WI38 (cell line): ENCODE results near the gene MYO3A.

ENCODE experiments used
- H3K4me3 ChIP-seq: 2 replicates; pipeline ENCODE4 v1.5.1; 2011; ENCODE audit warnings: low read depth, mild to moderate bottlenecking, control low read depth, low read length
- CTCF ChIP-seq: IDR thresholded peaks from 2 replicates; pipeline ENCODE4 v1.5.1; 2012; ENCODE audit warnings: low read depth, mild to moderate bottlenecking, control low read depth, low read length

Gene MYO3A

GRCh38 chr10:26213157-26213800 is 279.2 kb downstream of the MYO3A start:
- no peak overlapping the region for H3K4me3 ChIP-seq
- no peak for TF ChIP-seq CTCF

- TF ChIP-seq CTCF, result no peak
- H3K4me3 ChIP-seq, result no peak overlapping the region
These were observed 280.0 kb downstream of the MYO3A start for GRCh38 chr10:26214004-26214403.

- TF ChIP-seq CTCF, result no peak
- no peak overlapping the region for H3K4me3 ChIP-seq
These were observed 280.7 kb downstream of the MYO3A start for GRCh38 chr10:26214551-26215395.

GRCh38 chr10:26215396-26215934 is 281.4 kb downstream of the MYO3A start:
- no peak overlapping the region for H3K4me3 ChIP-seq

GRCh38 chr10:26215935-26216584 is 282.0 kb downstream of the MYO3A start:
- TF ChIP-seq CTCF, result no peak
- H3K4me3 ChIP-seq, result no peak overlapping the region

More at GRCh38 chr10:26215396-26215934, 281.4 kb downstream of the MYO3A start:
- no peak for TF ChIP-seq CTCF

GRCh38 chr10:26216585-26217395 is 282.8 kb downstream of the MYO3A start, which contains the start of gene GAD2:
GAD2 (plus strand) TSS chr10:26216774; CDS start chr10:26216810, 36 bp downstream.
- no peak within 1 kb of the TSS for H3K4me3 ChIP-seq
- TF ChIP-seq CTCF, result no peak
